Measurements from ENCODE around the gene CCDC92B. TPM values are rescaled to one million over a fixed set of nuclear protein-coding genes. Genes with fewer than 3 reads are reported as not detected.

The CCDC92B gene
- total and polyA plus RNA-seq, 10 of the 15 experiments (the other 5 are each of a cell fraction or from before 2014, with no cell fraction given), result not detected

- ChIA-PET CTCF (no interaction called here), POLR2A (no interaction called here), RAD21 (ENCODE audit: unreplicated experiment) (no interaction called here), SMC1A (ENCODE audit: uncharacterized antibody, unreplicated experiment) (no interaction called here)
- in situ Hi-C loops (cut with MboI), result no loop called here
- H3K9me3 ChIP-seq (replicated peaks; ENCODE audit: control insufficient read depth, insufficient read depth, low read length), result no peaks in the 10 kb centered on the region
- DNase-seq (ENCODE audit: low read depth, low spot score) (no peak), FAIRE-seq (no peak), ATAC-seq (no peak)
- H3K4me1 ChIP-seq (ENCODE audit: control insufficient read depth, insufficient read depth, low read length), result peaks cover 12% of the 10 kb centered on the region
- intact Hi-C loops (cut with micrococcal nuclease; ENCODE audit: unreplicated experiment), result no loop called here
- no peaks in the 10 kb centered on the region for H3K79me2 ChIP-seq (ENCODE audit: control insufficient read depth, insufficient read depth, low read length)
- H3K9ac ChIP-seq (ENCODE audit: control insufficient read depth, insufficient read depth, low read length), result no peak overlapping the region
- no TSS peak for BruUV-seq (replicated peaks)
- no peak overlapping the region for H3K4me3 ChIP-seq
- H3K27ac ChIP-seq (ENCODE audit: control insufficient read depth, insufficient read depth), result no peak overlapping the region
- H3K36me3 ChIP-seq (ENCODE audit: control insufficient read depth in 2 of 2, insufficient read depth in 2 of 2, low read length in 1 of 2), result no peaks in the 10 kb centered on the region
- no peak overlapping the region for H3K4me2 ChIP-seq (ENCODE audit: control insufficient read depth, insufficient read depth)
- H3K27me3 ChIP-seq (replicated peaks in 1 of 2; ENCODE audit: control insufficient read depth in 2 of 2, insufficient read depth in 2 of 2, low read length in 1 of 2), result peaks cover 0 to 3% of the 10 kb centered on the region in 2 experiments; a peak in 1 of 4 replicates
- WGBS (ENCODE audit: insufficient coverage, insufficient replicate concordance, low lambda C conversion rate, missing lambda C conversion rate), result 50% methylated on average over 11 of the region's 11 CpGs
- no peak overlapping the region for H2AFZ ChIP-seq (ENCODE audit: control insufficient read depth, low read depth, low read length)
- H4K20me1 ChIP-seq (ENCODE audit: control insufficient read depth, insufficient read depth), result no peaks in the 10 kb centered on the region
- TF ChIP-seq RFX5 (IDR thresholded peaks at IDR 0.05; ENCODE audit: low read depth, low read length), result no peak
- TF ChIP-seq, protein P1, sequence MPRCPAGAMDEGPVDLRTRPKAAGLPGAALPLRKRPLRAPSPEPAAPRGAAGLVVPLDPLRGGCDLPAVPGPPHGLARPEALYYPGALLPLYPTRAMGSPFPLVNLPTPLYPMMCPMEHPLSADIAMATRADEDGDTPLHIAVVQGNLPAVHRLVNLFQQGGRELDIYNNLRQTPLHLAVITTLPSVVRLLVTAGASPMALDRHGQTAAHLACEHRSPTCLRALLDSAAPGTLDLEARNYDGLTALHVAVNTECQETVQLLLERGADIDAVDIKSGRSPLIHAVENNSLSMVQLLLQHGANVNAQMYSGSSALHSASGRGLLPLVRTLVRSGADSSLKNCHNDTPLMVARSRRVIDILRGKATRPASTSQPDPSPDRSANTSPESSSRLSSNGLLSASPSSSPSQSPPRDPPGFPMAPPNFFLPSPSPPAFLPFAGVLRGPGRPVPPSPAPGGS (IDR thresholded peaks at IDR 0.05; ENCODE audit: borderline replicate concordance, insufficient read depth, low read depth, low read length, poor library complexity, severe bottlenecking), result no peak
- no peak for TF ChIP-seq STAT3 (IDR thresholded peaks at IDR 0.05; ENCODE audit: low read depth, low read length)
- TF ChIP-seq SMARCA5 (IDR thresholded peaks at IDR 0.05), result no peak
- no peak for TF ChIP-seq SIX5 (IDR thresholded peaks at IDR 0.05; ENCODE audit: low read depth, low read length, severe bottlenecking)
- no peak for TF ChIP-seq JUND (IDR thresholded peaks at IDR 0.05; ENCODE audit: low read depth, low read length)
- TF ChIP-seq MEF2B (IDR thresholded peaks at IDR 0.05; ENCODE audit: partially characterized antibody, poor library complexity, severe bottlenecking), result no peak
- no peak for TF ChIP-seq NBN (IDR thresholded peaks at IDR 0.05)
- no peak for TF ChIP-seq TARDBP (IDR thresholded peaks at IDR 0.05; ENCODE audit: borderline replicate concordance)
- TF ChIP-seq CHD1 (IDR thresholded peaks at IDR 0.05; ENCODE audit: low read depth, low read length), result no peak
- TF ChIP-seq PKNOX1 (IDR thresholded peaks at IDR 0.05), result no peak
- no peak for TF ChIP-seq ZNF274 (IDR thresholded peaks at IDR 0.05; ENCODE audit: insufficient read depth, insufficient read length)
- TF ChIP-seq, protein P2, sequence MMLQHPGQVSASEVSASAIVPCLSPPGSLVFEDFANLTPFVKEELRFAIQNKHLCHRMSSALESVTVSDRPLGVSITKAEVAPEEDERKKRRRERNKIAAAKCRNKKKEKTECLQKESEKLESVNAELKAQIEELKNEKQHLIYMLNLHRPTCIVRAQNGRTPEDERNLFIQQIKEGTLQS (IDR thresholded peaks at IDR 0.05; ENCODE audit: borderline replicate concordance, extremely low read depth, low read depth, low read length), result no peak
- TF ChIP-seq ZNF207 (IDR thresholded peaks at IDR 0.05; ENCODE audit: borderline replicate concordance), result no peak
- no peak for TF ChIP-seq CUX1 (IDR thresholded peaks at IDR 0.05; ENCODE audit: insufficient replicate concordance, low read depth, low read length)
- TF ChIP-seq RELB (IDR thresholded peaks at IDR 0.05; ENCODE audit: low read depth), result no peak
Measured at GRCh38 chr17:2797637-2798036, 48.2 kb upstream of the CCDC92B start.

Data from GM12878 (cell line).